ENCODE data around the gene DIPK1C.

The DIPK1C gene

GRCh38 chr18:74430231-74430630 is 26.9 kb downstream of the DIPK1C start:
- H3K9me3 ChIP-seq (ENCODE audit: low read length): no peaks in the 10 kb centered on the region
- H3K9ac ChIP-seq (ENCODE audit: low read length): no peak overlapping the region
- no peaks in the 10 kb centered on the region for H3K27me3 ChIP-seq (ENCODE audit: control insufficient read depth in 1 of 2, insufficient read depth in 2 of 2, low read length in 2 of 2)
- no peak overlapping the region for H3K27ac ChIP-seq (ENCODE audit: low read depth, low read length)
- H3K36me3 ChIP-seq (ENCODE audit: insufficient read depth, low read length): no peaks in the 10 kb centered on the region
- no peaks in the 10 kb centered on the region for H3K4me1 ChIP-seq (ENCODE audit: insufficient read depth, low read length)
- H3K4me3 ChIP-seq (ENCODE audit: low read depth in 1 of 2, low read length in 2 of 2): no peak overlapping the region

- no peak overlapping the region for H3K4me3 ChIP-seq (ENCODE audit: low read depth in 1 of 2, low read length in 2 of 2)
- no peaks in the 10 kb centered on the region for H3K9me3 ChIP-seq (ENCODE audit: low read length)
- no peak overlapping the region for H3K27ac ChIP-seq (ENCODE audit: low read depth, low read length)
- H3K27me3 ChIP-seq (ENCODE audit: control insufficient read depth in 1 of 2, insufficient read depth in 2 of 2, low read length in 2 of 2): no peaks in the 10 kb centered on the region
- no peaks in the 10 kb centered on the region for H3K36me3 ChIP-seq (ENCODE audit: insufficient read depth, low read length)
- no peaks in the 10 kb centered on the region for H3K4me1 ChIP-seq (ENCODE audit: insufficient read depth, low read length)
- H3K9ac ChIP-seq (ENCODE audit: low read length): no peak overlapping the region
Measured at GRCh38 chr18:74429096-74429495, 28.0 kb downstream of the DIPK1C start.

- Histone ChIP-seq H3K4me1 (ENCODE audit: insufficient read depth, low read length) (no peaks in the 10 kb centered on the region), H3K27me3 (ENCODE audit: control insufficient read depth in 1 of 2, insufficient read depth in 2 of 2, low read length in 2 of 2) (no peaks in the 10 kb centered on the region), H3K9ac (ENCODE audit: low read length) (no peak overlapping the region), H3K27ac (ENCODE audit: low read depth, low read length) (no peak overlapping the region), H3K4me3 (ENCODE audit: low read depth in 1 of 2, low read length in 2 of 2) (no peak overlapping the region), H3K36me3 (ENCODE audit: insufficient read depth, low read length) (no peaks in the 10 kb centered on the region), H3K9me3 (ENCODE audit: low read length) (no peaks in the 10 kb centered on the region)
Measured at GRCh38 chr18:74427442-74428112, 29.5 kb downstream of the DIPK1C start.

GRCh38 chr18:74425876-74426275 is 31.2 kb downstream of the DIPK1C start:
- H3K27ac ChIP-seq (ENCODE audit: low read depth, low read length): no peak overlapping the region
- H3K9ac ChIP-seq (ENCODE audit: low read length): no peak overlapping the region
- H3K27me3 ChIP-seq (ENCODE audit: control insufficient read depth in 1 of 2, insufficient read depth in 2 of 2, low read length in 2 of 2): no peaks in the 10 kb centered on the region
- peaks cover 2% of the 10 kb centered on the region for H3K4me1 ChIP-seq (ENCODE audit: insufficient read depth, low read length)
- no peaks in the 10 kb centered on the region for H3K36me3 ChIP-seq (ENCODE audit: insufficient read depth, low read length)
- H3K9me3 ChIP-seq (ENCODE audit: low read length): no peaks in the 10 kb centered on the region
- H3K4me3 ChIP-seq (ENCODE audit: low read depth in 1 of 2, low read length in 2 of 2): no peak overlapping the region

- Histone ChIP-seq H3K9me3 (ENCODE audit: low read length) (no peaks in the 10 kb centered on the region), H3K27me3 (ENCODE audit: control insufficient read depth in 1 of 2, insufficient read depth in 2 of 2, low read length in 2 of 2) (no peaks in the 10 kb centered on the region), H3K27ac (ENCODE audit: low read depth, low read length) (no peak overlapping the region), H3K4me3 (ENCODE audit: low read depth in 1 of 2, low read length in 2 of 2) (no peak overlapping the region), H3K4me1 (ENCODE audit: insufficient read depth, low read length) (peaks cover 4% of the 10 kb centered on the region), H3K36me3 (ENCODE audit: insufficient read depth, low read length) (no peaks in the 10 kb centered on the region), H3K9ac (ENCODE audit: low read length) (no peak overlapping the region)
Measured at GRCh38 chr18:74425161-74425560, 31.9 kb downstream of the DIPK1C start.

- Histone ChIP-seq H3K9me3 (ENCODE audit: low read length) (no peaks in the 10 kb centered on the region), H3K27ac (ENCODE audit: low read depth, low read length) (no peak overlapping the region), H3K36me3 (ENCODE audit: insufficient read depth, low read length) (no peaks in the 10 kb centered on the region), H3K4me3 (ENCODE audit: low read depth in 1 of 2, low read length in 2 of 2) (no peak overlapping the region), H3K4me1 (ENCODE audit: insufficient read depth, low read length) (peaks cover 4% of the 10 kb centered on the region), H3K9ac (ENCODE audit: low read length) (no peak overlapping the region), H3K27me3 (ENCODE audit: control insufficient read depth in 1 of 2, insufficient read depth in 2 of 2, low read length in 2 of 2) (no peaks in the 10 kb centered on the region)
Measured at GRCh38 chr18:74422541-74422940, 34.6 kb downstream of the DIPK1C start.

GRCh38 chr18:74420926-74421325 is 36.2 kb downstream of the DIPK1C start:
- Histone ChIP-seq H3K4me1 (ENCODE audit: insufficient read depth, low read length) (peaks cover 4% of the 10 kb centered on the region), H3K27ac (ENCODE audit: low read depth, low read length) (no peak overlapping the region), H3K36me3 (ENCODE audit: insufficient read depth, low read length) (no peaks in the 10 kb centered on the region), H3K9me3 (ENCODE audit: low read length) (no peaks in the 10 kb centered on the region), H3K9ac (ENCODE audit: low read length) (no peak overlapping the region), H3K4me3 (ENCODE audit: low read depth in 1 of 2, low read length in 2 of 2) (no peak overlapping the region), H3K27me3 (ENCODE audit: control insufficient read depth in 1 of 2, insufficient read depth in 2 of 2, low read length in 2 of 2) (no peaks in the 10 kb centered on the region)

- Histone ChIP-seq H3K27ac (ENCODE audit: low read depth, low read length) (no peak overlapping the region), H3K9ac (ENCODE audit: low read length) (no peak overlapping the region), H3K27me3 (ENCODE audit: control insufficient read depth in 1 of 2, insufficient read depth in 2 of 2, low read length in 2 of 2) (no peaks in the 10 kb centered on the region), H3K4me1 (ENCODE audit: insufficient read depth, low read length) (peaks cover 4% of the 10 kb centered on the region), H3K9me3 (ENCODE audit: low read length) (no peaks in the 10 kb centered on the region), H3K4me3 (ENCODE audit: low read depth in 1 of 2, low read length in 2 of 2) (no peak overlapping the region), H3K36me3 (ENCODE audit: insufficient read depth, low read length) (no peaks in the 10 kb centered on the region)
Measured at GRCh38 chr18:74420481-74420880, 36.6 kb downstream of the DIPK1C start.

- H3K9ac ChIP-seq (ENCODE audit: low read length): no peak overlapping the region
- no peaks in the 10 kb centered on the region for H3K9me3 ChIP-seq (ENCODE audit: low read length)
- H3K36me3 ChIP-seq (ENCODE audit: insufficient read depth, low read length): no peaks in the 10 kb centered on the region
- no peak overlapping the region for H3K27ac ChIP-seq (ENCODE audit: low read depth, low read length)
- H3K4me3 ChIP-seq (ENCODE audit: low read depth in 1 of 2, low read length in 2 of 2): no peak overlapping the region
- H3K27me3 ChIP-seq (ENCODE audit: control insufficient read depth in 1 of 2, insufficient read depth in 2 of 2, low read length in 2 of 2): no peaks in the 10 kb centered on the region
- H3K4me1 ChIP-seq (ENCODE audit: insufficient read depth, low read length): peaks cover 4% of the 10 kb centered on the region
Measured at GRCh38 chr18:74419761-74420160, 37.3 kb downstream of the DIPK1C start.

GRCh38 chr18:74418023-74418422 is 39.1 kb downstream of the DIPK1C start:
- Histone ChIP-seq H3K36me3 (ENCODE audit: insufficient read depth, low read length) (no peaks in the 10 kb centered on the region), H3K27me3 (ENCODE audit: control insufficient read depth in 1 of 2, insufficient read depth in 2 of 2, low read length in 2 of 2) (no peaks in the 10 kb centered on the region), H3K9me3 (ENCODE audit: low read length) (no peaks in the 10 kb centered on the region), H3K27ac (ENCODE audit: low read depth, low read length) (no peak overlapping the region), H3K9ac (ENCODE audit: low read length) (no peak overlapping the region), H3K4me1 (ENCODE audit: insufficient read depth, low read length) (peaks cover 4% of the 10 kb centered on the region), H3K4me3 (ENCODE audit: low read depth in 1 of 2, low read length in 2 of 2) (no peak overlapping the region)

GRCh38 chr18:74416124-74416523 is 41.0 kb downstream of the DIPK1C start:
- Histone ChIP-seq H3K9me3 (ENCODE audit: low read length) (no peaks in the 10 kb centered on the region), H3K27ac (ENCODE audit: low read depth, low read length) (no peak overlapping the region), H3K9ac (ENCODE audit: low read length) (no peak overlapping the region)

GRCh38 chr18:74414953-74415515 is 42.1 kb downstream of the DIPK1C start:
- Histone ChIP-seq H3K27me3 (ENCODE audit: control insufficient read depth in 1 of 2, insufficient read depth in 2 of 2, low read length in 2 of 2) (no peaks in the 10 kb centered on the region), H3K9me3 (ENCODE audit: low read length) (no peaks in the 10 kb centered on the region), H3K36me3 (ENCODE audit: insufficient read depth, low read length) (no peaks in the 10 kb centered on the region), H3K9ac (ENCODE audit: low read length) (no peak overlapping the region), H3K4me1 (ENCODE audit: insufficient read depth, low read length) (no peaks in the 10 kb centered on the region), H3K4me3 (ENCODE audit: low read depth in 1 of 2, low read length in 2 of 2) (no peak overlapping the region), H3K27ac (ENCODE audit: low read depth, low read length) (no peak overlapping the region)

More at GRCh38 chr18:74416124-74416523, 41.0 kb downstream of the DIPK1C start:
- Histone ChIP-seq H3K4me1 (ENCODE audit: insufficient read depth, low read length) (peaks cover 4% of the 10 kb centered on the region), H3K27me3 (ENCODE audit: control insufficient read depth in 1 of 2, insufficient read depth in 2 of 2, low read length in 2 of 2) (no peaks in the 10 kb centered on the region), H3K4me3 (ENCODE audit: low read depth in 1 of 2, low read length in 2 of 2) (no peak overlapping the region), H3K36me3 (ENCODE audit: insufficient read depth, low read length) (no peaks in the 10 kb centered on the region)

All from muscle layer of colon (tissue), 2 donors.